Measurements from ENCODE around the gene ABL2.
"Not testable (repeated sequence)": the region's sequence is repeated elsewhere in the genome, so short reads cannot be mapped to it uniquely, and the experiment has no call there.

The ABL2 gene

GRCh38 chr1:179229214-179230140 lies at the start of gene ABL2:
Gene ABL2 (minus strand): TSS chr1:179229677. CDS start chr1:179229397, 280 bp downstream.
- peak within 1 kb of the TSS; percentile 78 for H3K27ac ChIP-seq
- TF ChIP-seq, protein P1, sequence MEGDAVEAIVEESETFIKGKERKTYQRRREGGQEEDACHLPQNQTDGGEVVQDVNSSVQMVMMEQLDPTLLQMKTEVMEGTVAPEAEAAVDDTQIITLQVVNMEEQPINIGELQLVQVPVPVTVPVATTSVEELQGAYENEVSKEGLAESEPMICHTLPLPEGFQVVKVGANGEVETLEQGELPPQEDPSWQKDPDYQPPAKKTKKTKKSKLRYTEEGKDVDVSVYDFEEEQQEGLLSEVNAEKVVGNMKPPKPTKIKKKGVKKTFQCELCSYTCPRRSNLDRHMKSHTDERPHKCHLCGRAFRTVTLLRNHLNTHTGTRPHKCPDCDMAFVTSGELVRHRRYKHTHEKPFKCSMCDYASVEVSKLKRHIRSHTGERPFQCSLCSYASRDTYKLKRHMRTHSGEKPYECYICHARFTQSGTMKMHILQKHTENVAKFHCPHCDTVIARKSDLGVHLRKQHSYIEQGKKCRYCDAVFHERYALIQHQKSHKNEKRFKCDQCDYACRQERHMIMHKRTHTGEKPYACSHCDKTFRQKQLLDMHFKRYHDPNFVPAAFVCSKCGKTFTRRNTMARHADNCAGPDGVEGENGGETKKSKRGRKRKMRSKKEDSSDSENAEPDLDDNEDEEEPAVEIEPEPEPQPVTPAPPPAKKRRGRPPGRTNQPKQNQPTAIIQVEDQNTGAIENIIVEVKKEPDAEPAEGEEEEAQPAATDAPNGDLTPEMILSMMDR (conservative IDR thresholded peaks at IDR 0.05) = no peak

GRCh38 chr1:179278920-179279319 lies 49.4 kb upstream of the ABL2 start:
- TF ChIP-seq, protein P1 (conservative IDR thresholded peaks at IDR 0.05) = no peak
- H3K27ac ChIP-seq = peak overlapping the region; percentile 22; the same call in 1 of the 2 replicates

DNA sequence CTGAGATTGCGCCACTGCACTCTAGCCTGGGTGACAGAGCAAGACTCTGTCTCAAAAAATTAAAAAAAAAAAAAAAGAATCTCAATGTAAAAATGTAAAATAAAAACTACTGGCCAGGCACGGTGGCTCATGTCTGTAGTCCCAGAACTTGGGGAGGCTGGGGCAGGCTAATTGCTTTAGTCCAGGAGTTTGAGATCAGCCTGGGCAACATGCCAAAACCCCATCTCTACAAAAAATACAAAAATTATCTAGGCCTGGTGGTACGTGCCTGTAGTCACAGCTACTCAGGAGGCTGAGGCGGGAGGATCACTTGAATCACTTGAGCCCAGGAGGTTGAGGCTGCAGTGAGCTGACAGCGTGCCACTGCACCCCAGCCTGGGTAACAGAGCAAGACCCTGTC lies 44.9 kb upstream of the ABL2 start:
- not testable (repeated sequence) for H3K27ac ChIP-seq

DNA sequence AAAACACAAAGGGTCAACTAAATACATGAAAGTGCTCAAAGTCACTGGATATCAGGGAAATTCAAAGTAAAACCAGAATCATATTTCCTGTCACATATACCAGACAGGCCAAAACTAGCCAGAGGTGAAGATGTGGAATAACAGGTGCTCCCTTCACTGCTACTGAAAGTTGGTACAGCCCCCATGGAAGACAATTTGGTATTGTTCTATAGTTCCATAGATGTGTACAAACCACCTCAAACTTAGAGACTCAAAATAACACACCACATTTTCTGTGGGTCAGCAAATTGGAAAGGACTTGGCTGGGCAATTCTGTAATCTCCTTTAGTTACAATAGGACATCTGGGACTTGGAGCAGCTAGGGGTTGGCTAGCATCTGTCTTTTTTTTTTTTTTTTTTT lies 39.6 kb upstream of the ABL2 start:
- no peak overlapping the region for H3K27ac ChIP-seq
- TF ChIP-seq, protein P1 (conservative IDR thresholded peaks at IDR 0.05) = no peak

- TF ChIP-seq, protein P1 (conservative IDR thresholded peaks at IDR 0.05) = no peak
- H3K27ac ChIP-seq = peak overlapping the region; percentile 52
Observed at GRCh38 chr1:179264507-179264906, 35.0 kb upstream of the ABL2 start.

- TF ChIP-seq, protein P1 (conservative IDR thresholded peaks at IDR 0.05) = no peak
- no peak overlapping the region for H3K27ac ChIP-seq
Observed at GRCh38 chr1:179263121-179263520, 33.6 kb upstream of the ABL2 start.

GRCh38 chr1:179262183-179262582 lies 32.7 kb upstream of the ABL2 start:
- no peak overlapping the region for H3K27ac ChIP-seq
- TF ChIP-seq, protein P1 (conservative IDR thresholded peaks at IDR 0.05) = no peak

All from VCaP (cell line).